Mucosa of descending colon (tissue), 3 donors: Measurements from ENCODE around the gene BRIX1. TPM values are rescaled to one million over a fixed set of nuclear protein-coding genes. Genes with fewer than 3 reads are reported as not detected.
A peak's percentile ranks its signal among the peaks of the same experiment; 100 is the strongest.

ENCODE experiments used
- ATAC-seq: fragments of 200-7000 bp; cut with Tn5 transposase; one replicate; pipeline ENCODE4 v1.9.1; 2020; ENCODE audit warnings: mild to moderate bottlenecking, moderate library complexity
- DNase-seq, 3 donors: peaks; one replicate each; pipeline ENCODE4 v3.0.0-alpha.2; 2020
- H3K36me3 ChIP-seq: fragments of 200-600 bp; one replicate; pipeline ENCODE4 v1.8.0; 2021; ENCODE audit warnings: low read depth, mild to moderate bottlenecking
- H3K4me1 ChIP-seq: fragments of 200-600 bp; one replicate; pipeline ENCODE4 v1.8.0; 2021; ENCODE audit warnings: low read depth, mild to moderate bottlenecking
- H3K4me3 ChIP-seq: fragments of 200-600 bp; one replicate; pipeline ENCODE4 v1.8.0; 2021; ENCODE audit warnings: mild to moderate bottlenecking
- H3K9me3 ChIP-seq: fragments of 200-600 bp; one replicate; pipeline ENCODE4 v1.8.0; 2021; ENCODE audit warnings: mild to moderate bottlenecking
- CTCF ChIP-seq: fragments of 200-600 bp; IDR thresholded peaks from one replicate; pipeline ENCODE4 v1.8.0; 2022; ENCODE audit warnings: antibody characterized with exemption, mild to moderate bottlenecking
- intact Hi-C, 2 donors: fragments of 100-400 bp; cut with DNase I in 1 of 2; cut with micrococcal nuclease in 1 of 2; formaldehyde crosslinking; loops; one replicate each; pipeline versions ENCODE4 v1.11.0 to v1.11.1; 2022; cut with DNase I, micrococcal nuclease
- total RNA-seq, 3 donors: library from RNA; stranded (reverse); fragmentation: NEBNext Ultra II Directional in 2 of 3; extraction: Animal tissue kit (Norgen Biotek cat#: 25700) in 2 of 3; gene quantifications; one replicate each; pipeline versions ENCODE4 v1.2.1 to v1.2.4, GENCODE V29; 2021 to 2023
- donor health status: DM: no; HTN: no; CAD: no; lungs with moderate emphysema.
- donor health status: DM: no; HTN: no; CAD: no.
- donor health status: DM: no; HTN: yes; CAD: no.

The BRIX1 gene
- total RNA-seq, 3 donors from 2014 or later: 10.7 to 19.2 (median 18.2) TPM

GRCh38 chr5:34892414-34892813, 23.1 kb upstream of the BRIX1 start:
- TF ChIP-seq CTCF: no peak
- H3K4me3 ChIP-seq: no peak overlapping the region
- intact Hi-C loops: no loop called here
- no peak for DNase-seq
- H3K9me3 ChIP-seq: no peaks in the 10 kb centered on the region
- H3K4me1 ChIP-seq: no peaks in the 10 kb centered on the region
- ATAC-seq: no peak
- H3K36me3 ChIP-seq: no peaks in the 10 kb centered on the region

- no peak for DNase-seq
- ATAC-seq: no peak
- intact Hi-C loops: loop anchor here in 1 of 2 donors (5.0 kb wide), 1 partner anchor 407 kb away; no protein-coding TSS in a partner anchor
Observed at GRCh38 chr5:34894716-34895115, 20.8 kb upstream of the BRIX1 start.

DNA sequence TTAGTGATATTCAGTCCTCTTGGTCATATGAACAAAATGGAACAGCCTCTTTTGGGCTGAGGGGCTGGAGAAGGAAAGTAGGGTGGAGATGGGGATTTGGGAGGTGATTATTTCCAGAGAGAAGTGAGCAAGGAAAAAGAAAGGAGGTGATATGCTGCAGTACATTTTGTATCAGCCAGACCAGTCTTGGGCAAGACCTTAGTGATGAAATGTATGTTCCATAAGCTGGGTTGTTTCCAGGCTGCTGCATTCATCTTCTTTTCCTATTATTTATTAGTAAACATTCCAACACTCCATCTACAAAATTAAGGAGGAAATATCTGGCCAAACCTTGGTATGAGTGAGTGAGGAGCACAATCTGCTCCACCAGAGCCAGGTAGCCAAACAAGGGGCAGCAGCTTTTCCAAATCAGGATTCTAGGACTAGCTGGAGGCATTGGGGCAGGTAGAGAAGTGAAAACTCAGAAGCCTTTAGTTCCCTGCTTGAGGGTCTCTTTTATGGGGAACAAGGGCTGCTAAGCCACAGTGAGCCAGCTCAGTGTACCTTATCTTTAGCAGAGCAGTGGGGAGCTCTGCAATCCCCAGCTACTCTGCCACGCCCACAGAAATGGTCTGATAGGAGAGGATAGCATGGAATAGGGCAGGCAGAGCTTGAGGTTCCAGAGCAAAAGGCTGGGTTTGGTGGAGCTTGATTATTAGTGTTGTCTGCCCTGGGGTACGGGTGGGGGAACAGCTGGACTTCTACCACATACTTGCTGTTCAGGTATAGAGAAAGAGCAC, 19.7 kb upstream of the BRIX1 start:
- ATAC-seq (no peak), DNase-seq (no peak)
- intact Hi-C loops: loop anchor here in 1 of 2 donors (5.0 kb wide), 1 partner anchor 409 kb away; no protein-coding TSS in a partner anchor
- no peak for TF ChIP-seq CTCF
- no peak overlapping the region for H3K4me3 ChIP-seq
- no peaks in the 10 kb centered on the region for H3K36me3 ChIP-seq
- H3K9me3 ChIP-seq: no peaks in the 10 kb centered on the region
- no peaks in the 10 kb centered on the region for H3K4me1 ChIP-seq

More at GRCh38 chr5:34894716-34895115, 20.8 kb upstream of the BRIX1 start:
- Histone ChIP-seq H3K9me3 (no peaks in the 10 kb centered on the region), H3K36me3 (no peaks in the 10 kb centered on the region), H3K4me3 (no peak overlapping the region), H3K4me1 (no peaks in the 10 kb centered on the region)
- TF ChIP-seq CTCF: no peak

DNA sequence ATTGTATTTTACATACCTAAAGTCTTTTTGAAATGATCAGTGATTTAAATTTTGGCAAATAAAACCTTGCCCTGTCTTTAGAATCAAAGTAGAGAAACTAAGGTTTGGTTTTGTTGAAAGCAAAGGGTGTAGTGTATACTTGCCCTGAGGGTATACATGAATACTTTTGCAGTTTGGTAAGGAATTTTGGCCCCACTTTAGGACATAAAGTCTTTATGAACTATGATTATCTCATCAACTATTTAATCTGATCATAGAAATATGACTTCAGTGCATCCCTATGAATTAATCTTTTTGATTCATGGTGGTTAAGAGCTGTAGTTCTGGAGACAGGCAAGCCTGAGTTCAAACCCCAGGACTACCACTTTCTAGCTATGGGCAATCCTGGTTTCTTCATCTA, 17.9 kb upstream of the BRIX1 start:
- H3K9me3 ChIP-seq: no peaks in the 10 kb centered on the region
- H3K4me3 ChIP-seq: no peak overlapping the region
- no peak for ATAC-seq
- no peaks in the 10 kb centered on the region for H3K36me3 ChIP-seq
- DNase-seq: no peak
- intact Hi-C loops: loop anchor here (1.0 to 5.0 kb wide), 2 partner anchors 410 to 411 kb away; no protein-coding TSS in a partner anchor
- H3K4me1 ChIP-seq: no peaks in the 10 kb centered on the region
- TF ChIP-seq CTCF: no peak

DNA sequence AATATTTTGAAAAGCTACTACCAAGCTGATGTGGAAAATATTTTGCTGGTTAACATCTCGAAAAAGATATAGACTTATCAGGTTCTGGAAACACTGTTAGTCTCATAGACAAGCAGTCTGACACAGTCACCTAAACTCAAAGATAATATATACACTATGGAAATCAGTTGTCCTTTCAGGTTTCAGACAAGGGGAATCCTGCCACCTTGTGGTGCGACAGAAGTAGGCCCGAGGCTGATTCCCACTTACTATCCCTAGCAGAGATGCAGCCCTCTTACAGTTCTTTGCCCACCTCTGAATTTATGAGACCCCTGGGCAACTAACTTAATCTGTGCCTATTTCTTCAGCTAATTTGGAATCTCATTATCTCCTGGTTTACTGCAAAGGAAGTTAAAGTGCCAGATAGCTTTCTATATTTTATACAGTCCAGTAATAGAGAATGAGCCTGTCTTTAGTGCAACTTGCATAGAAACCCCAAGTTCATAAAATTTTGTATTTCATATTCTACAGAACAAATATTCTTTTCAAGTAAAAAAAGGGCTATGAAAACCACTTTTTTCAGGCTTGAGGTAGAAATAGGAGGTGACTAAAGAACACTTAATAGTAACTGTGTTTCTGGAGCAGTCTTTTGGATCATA, 17.1 kb upstream of the BRIX1 start:
- Histone ChIP-seq H3K4me1 (no peaks in the 10 kb centered on the region), H3K4me3 (no peak overlapping the region), H3K36me3 (no peaks in the 10 kb centered on the region), H3K9me3 (no peaks in the 10 kb centered on the region)
- intact Hi-C loops: loop anchor here (1.0 to 5.0 kb wide), 2 partner anchors 411 to 412 kb away; no protein-coding TSS in a partner anchor
- DNase-seq (peak in 2 of 3 donors; percentile 59 to 82), ATAC-seq (peak; percentile 87)
- TF ChIP-seq CTCF: peak; percentile 56
